HG03135 (cell line): ENCODE measurements around the gene SGCD.

Experiments used
- ATAC-seq: cut with Tn5 transposase; IDR thresholded peaks from one replicate; pipeline ENCODE4 v1.9.1; 2021; ENCODE audit warnings: mild to moderate bottlenecking, moderate library complexity; ENCODE audit not compliant: unreplicated experiment

The SGCD gene

GRCh38 chr5:156755421-156756087, 428.6 kb downstream of the SGCD start:
- no peak for ATAC-seq

DNA sequence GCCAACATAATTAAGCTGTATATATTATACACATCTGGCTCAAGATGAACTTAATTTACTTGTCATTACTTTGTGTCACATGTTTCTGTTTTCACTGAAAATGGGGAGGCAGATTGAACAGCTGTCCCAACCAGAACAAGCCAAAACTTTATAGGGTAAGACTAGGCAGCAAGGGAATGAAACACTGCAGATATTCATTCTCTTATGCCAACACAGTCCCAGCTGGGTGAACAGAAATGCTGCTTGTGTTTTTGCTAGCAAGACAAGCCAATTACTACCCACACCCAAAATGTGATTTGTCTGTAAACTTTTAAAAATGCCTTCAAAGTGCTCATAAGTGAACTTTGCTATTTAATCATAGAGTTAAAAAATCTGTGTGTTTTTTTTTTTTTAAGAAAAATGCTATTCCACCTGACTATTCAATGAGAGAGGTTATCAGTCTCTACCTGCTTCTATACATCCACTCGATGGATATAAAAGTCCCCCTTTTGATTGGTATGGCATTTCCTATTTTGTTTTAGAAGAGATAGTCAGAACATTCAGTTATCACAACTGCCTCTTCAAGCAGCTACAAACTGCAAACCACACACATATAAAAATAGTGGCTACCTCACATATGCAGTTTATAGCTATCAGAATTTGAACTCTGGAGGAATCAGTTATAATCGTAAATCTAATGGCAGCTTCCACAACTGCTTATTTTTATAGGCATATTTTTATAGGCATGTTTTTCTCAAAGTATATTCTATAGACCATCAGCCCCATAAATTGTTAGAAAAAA, 431.2 kb downstream of the SGCD start:
- ATAC-seq: no peak

GRCh38 chr5:156759156-156759555, 432.2 kb downstream of the SGCD start:
- no peak for ATAC-seq

DNA sequence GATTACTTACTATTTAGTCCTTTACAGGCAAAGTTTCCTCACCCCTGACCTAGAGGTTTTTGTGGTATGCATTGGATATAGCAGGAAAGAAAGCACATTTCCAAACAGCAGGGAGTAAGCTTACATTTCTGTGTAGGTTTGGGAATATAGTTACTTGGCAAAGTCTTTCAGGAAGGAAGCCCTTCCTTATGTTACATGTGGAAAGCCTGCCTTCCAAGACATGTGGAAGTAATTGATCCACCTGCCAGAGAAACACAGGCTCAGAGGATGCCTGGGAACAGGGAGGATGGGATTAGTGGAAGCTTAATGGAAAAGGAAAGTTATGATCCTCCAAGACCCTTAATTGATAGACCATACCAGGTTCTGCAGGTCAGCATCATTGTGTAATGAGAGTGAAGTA, 435.8 kb downstream of the SGCD start:
- ATAC-seq: no peak

GRCh38 chr5:156764176-156764971, 437.4 kb downstream of the SGCD start:
- ATAC-seq: no peak

- no peak for ATAC-seq
Observed at GRCh38 chr5:156774273-156774672, 447.3 kb downstream of the SGCD start.

DNA sequence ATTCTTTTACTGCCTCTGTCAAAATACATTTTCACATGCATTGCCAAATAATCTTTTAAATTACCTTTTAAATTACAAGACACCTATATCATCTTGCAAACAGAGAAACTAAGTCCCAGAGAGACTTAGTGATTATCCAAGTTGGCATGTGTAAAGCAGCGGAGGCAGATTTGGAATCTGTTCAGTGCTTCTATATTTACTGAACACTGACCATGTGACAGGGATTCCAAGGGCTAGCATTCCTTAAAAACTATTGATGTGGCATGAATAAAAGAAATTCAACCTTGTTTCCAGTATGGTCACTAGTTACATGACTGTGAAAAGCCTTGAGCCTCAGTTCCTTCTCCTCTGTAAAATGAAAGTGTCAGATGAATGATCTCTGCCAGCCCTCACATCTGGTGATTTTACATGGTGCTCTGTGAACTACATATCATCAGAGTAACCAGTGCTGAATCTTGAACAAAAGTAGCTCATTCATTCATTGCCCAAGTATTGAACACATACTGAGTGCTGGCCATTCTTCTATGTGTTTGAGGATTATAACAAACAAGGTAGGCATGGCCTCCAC, 451.3 kb downstream of the SGCD start:
- ATAC-seq: no peak

- no peak for ATAC-seq
Observed at GRCh38 chr5:156778752-156779151, 451.8 kb downstream of the SGCD start.

DNA sequence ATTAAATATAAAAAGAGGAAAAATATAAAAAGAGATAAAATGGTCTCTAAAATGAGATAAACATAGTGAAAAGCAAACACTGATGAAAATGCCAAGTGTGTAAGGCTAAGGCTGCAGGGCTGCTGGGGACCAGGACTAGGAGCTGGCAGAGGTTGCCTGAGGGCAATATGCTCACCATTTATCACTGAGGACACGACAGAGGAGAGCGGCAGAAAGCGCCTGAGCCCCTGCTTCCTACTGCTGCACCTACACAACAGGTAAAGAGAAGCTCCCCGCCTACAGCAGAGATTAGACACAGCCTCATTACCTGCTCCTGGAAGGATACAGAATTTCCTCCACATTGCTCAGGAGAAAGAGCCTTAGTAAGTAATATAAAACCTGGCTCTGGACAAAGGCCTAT, 452.5 kb downstream of the SGCD start:
- ATAC-seq: no peak

DNA sequence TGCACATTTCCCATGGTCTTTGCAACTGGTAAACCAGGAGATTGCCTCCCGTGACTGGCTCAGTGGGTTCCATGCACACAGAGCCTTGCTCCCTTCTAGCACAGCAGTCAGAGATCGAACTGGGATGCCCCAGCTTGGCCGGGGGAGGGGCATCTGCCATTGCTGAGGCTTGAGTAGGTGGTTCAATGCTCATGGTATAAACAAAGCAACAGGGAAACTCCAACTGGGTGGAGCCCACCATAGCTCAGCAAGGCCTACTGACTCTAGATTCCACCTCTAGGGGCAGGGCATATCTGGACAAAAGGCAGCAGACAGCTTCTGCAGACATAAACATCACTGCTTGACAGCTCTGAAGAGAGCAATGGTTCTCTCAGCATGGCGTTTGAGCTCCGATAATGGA, 456.1 kb downstream of the SGCD start:
- ATAC-seq: no peak

GRCh38 chr5:156794687-156795086, 467.7 kb downstream of the SGCD start:
- no peak for ATAC-seq

- ATAC-seq: no peak
Observed at GRCh38 chr5:156798201-156798600, 471.2 kb downstream of the SGCD start.

DNA sequence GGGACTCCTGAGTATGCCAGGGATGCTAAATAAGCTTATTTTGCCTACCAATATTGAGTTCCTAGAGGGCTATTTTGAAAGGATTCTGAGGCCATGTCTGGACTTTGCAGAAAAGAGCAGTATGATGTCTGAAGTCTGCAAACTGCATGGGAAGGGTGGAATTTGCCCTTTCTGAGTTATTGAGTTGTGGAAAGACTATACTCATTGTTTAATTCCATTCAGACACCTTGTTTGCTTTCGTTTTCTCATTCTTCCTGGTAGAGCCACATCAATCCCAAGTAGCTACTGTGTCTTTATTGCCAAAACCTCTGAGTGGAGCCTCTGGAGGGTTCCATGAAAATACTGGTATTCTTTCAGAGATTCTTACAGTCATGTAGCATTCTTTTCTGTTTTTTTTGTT, 472.2 kb downstream of the SGCD start:
- no peak for ATAC-seq

DNA sequence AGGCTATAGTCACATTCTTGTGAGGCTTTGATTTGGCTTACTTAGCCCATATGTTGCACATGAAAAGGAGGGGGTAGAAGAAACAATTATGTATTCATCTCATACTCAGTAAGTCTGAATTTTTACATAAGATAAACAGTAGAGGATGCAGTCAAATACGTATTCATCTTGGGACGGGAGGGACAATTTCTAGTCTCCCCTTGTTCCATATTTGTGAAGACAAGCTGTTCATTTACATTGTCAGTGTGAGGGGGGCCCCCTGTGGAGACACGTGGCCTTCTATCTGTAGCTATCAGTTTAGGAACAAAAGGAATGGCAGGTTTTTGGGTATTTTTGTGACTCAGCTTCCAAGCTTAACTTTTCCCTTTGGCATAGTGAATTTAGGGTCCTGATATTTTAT, 474.0 kb downstream of the SGCD start:
- no peak for ATAC-seq

- no peak for ATAC-seq
Observed at GRCh38 chr5:156802501-156802900, 475.5 kb downstream of the SGCD start.

DNA sequence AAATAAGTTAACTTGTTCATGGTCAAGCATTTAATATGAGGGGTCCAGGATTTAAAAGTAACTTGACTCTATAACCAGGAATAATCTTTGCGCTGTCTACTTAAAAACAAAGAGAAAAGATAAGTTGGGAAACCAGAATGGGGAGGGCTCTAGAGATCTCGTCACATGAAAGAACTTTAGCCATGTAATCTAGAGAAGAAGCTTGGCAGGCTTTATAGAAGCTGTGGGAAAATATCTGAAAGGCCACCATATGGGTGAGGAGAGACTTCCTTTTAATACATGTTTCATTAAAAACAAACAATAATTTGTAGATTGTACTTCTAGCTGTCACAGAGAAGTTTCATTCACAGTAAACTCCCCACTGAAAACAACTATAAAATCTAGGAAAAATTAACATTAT, 476.4 kb downstream of the SGCD start:
- ATAC-seq: no peak

GRCh38 chr5:156812959-156813358, 486.0 kb downstream of the SGCD start:
- no peak for ATAC-seq

- ATAC-seq: no peak
Observed at GRCh38 chr5:156815988-156816599, 489.1 kb downstream of the SGCD start.
